ENCODE data around the gene RIC8A.

DNA sequence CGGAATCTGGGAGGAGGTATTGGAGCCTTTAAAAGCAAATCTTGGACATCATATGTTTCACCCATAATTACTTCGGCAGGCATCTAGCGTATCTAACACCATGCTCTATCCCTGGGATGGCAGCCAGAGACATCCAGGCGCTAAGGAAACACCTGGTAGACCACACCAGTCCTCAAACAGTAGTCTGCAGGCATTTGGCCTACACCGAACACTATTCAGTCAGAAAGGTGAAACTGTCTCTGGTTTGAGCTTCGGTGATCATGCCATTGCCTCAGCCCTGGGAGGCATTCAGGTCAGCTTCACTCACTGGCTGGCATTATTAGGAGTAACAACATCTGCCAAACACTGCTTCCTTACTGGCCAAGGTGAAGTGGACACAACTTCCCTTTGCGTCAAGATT lies 16.9 kb downstream of the RIC8A start:
- TF ChIP-seq, protein P1, sequence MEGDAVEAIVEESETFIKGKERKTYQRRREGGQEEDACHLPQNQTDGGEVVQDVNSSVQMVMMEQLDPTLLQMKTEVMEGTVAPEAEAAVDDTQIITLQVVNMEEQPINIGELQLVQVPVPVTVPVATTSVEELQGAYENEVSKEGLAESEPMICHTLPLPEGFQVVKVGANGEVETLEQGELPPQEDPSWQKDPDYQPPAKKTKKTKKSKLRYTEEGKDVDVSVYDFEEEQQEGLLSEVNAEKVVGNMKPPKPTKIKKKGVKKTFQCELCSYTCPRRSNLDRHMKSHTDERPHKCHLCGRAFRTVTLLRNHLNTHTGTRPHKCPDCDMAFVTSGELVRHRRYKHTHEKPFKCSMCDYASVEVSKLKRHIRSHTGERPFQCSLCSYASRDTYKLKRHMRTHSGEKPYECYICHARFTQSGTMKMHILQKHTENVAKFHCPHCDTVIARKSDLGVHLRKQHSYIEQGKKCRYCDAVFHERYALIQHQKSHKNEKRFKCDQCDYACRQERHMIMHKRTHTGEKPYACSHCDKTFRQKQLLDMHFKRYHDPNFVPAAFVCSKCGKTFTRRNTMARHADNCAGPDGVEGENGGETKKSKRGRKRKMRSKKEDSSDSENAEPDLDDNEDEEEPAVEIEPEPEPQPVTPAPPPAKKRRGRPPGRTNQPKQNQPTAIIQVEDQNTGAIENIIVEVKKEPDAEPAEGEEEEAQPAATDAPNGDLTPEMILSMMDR (IDR thresholded peaks at IDR 0.05; ENCODE audit: low read depth, low read length) = no peak
- no peak for TF ChIP-seq EZH2phosphoT487 (IDR thresholded peaks at IDR 0.05; ENCODE audit: low read depth)
